SK-N-MC (cell line): Measurements from ENCODE around the gene TRAPPC4.
"Not testable (repeated sequence)": the region's sequence is repeated elsewhere in the genome, so short reads cannot be mapped to it uniquely, and the experiment has no call there.

Source experiments
- EZH2 ChIP-seq: fragments of 200-600 bp; sonication (generic); IDR thresholded peaks from one replicate; pipeline ENCODE4 v1.6.1; 2017; ENCODE audit warnings: antibody characterized with exemption
- FOXP2 ChIP-seq: optimal IDR thresholded peaks from 2 replicates; pipeline ENCODE3; 2011; ENCODE audit warnings: mild to moderate bottlenecking, moderate library complexity; ENCODE audit not compliant: insufficient read depth; ENCODE audit errors: extremely low read length, control extremely low read depth
- POLR2AphosphoS5 ChIP-seq: IDR thresholded peaks from 2 replicates; pipeline ENCODE4 v1.6.1; 2012; ENCODE audit warnings: mild to moderate bottlenecking, low read depth, low read length, borderline replicate concordance

GRCh38 chr11:119059128-119059527 is 40.6 kb downstream of the TRAPPC4 start:
- not testable (repeated sequence) for TF ChIP-seq POLR2AphosphoS5, EZH2, FOXP2
